Smooth muscle cell (in vitro differentiated cells): Measurements from ENCODE around the gene CHCHD6. TPM values are rescaled to one million over a fixed set of nuclear protein-coding genes. Genes with fewer than 3 reads are reported as not detected.

Experiments
- DNase-seq: peaks from one replicate; lab custom pipeline; 2025; ENCODE audit not compliant: unreplicated experiment; lab: John Stamatoyannopoulos, UW
- H2AFZ ChIP-seq: fragments of 200-600 bp; sonication (generic); 2 replicates; pipeline ENCODE4 v1.6.0; 2016; ENCODE audit warnings: antibody characterized with exemption, low read depth, mild to moderate bottlenecking
- H3F3A ChIP-seq: fragments of 200-600 bp; sonication (generic); 2 replicates; pipeline ENCODE4 v1.6.0; 2017; ENCODE audit warnings: antibody characterized with exemption, low read depth
- H3K27ac ChIP-seq: fragments of 200-600 bp; sonication (generic); 2 replicates; pipeline ENCODE4 v1.5.1; 2016; ENCODE audit warnings: low read depth, mild to moderate bottlenecking
- H3K27me3 ChIP-seq: fragments of 200-600 bp; sonication (generic); 2 replicates; pipeline ENCODE4 v1.6.1; 2016; ENCODE audit warnings: low read depth, mild to moderate bottlenecking
- H3K36me3 ChIP-seq: fragments of 200-600 bp; sonication (generic); 2 replicates; pipeline ENCODE4 v1.5.1; 2016; ENCODE audit warnings: low read depth
- H3K4me1 ChIP-seq: fragments of 200-600 bp; sonication (generic); 2 replicates; pipeline ENCODE4 v1.5.1; 2016; ENCODE audit warnings: low read depth
- H3K4me2 ChIP-seq: fragments of 200-600 bp; sonication (generic); 2 replicates; pipeline ENCODE4 v1.6.0; 2016; ENCODE audit warnings: mild to moderate bottlenecking
- H3K4me3 ChIP-seq: fragments of 200-600 bp; sonication (generic); 2 replicates; pipeline ENCODE4 v1.5.1; 2016; ENCODE audit warnings: mild to moderate bottlenecking
- H3K79me2 ChIP-seq: fragments of 200-600 bp; sonication (generic); 2 replicates; pipeline ENCODE4 v1.6.0; 2016; ENCODE audit warnings: low read depth, mild to moderate bottlenecking
- H3K9ac ChIP-seq: fragments of 200-600 bp; sonication (generic); 2 replicates; pipeline ENCODE4 v1.6.0; 2016; ENCODE audit warnings: low read depth
- H3K9me3 ChIP-seq: fragments of 200-600 bp; sonication (generic); replicated peaks from 2 replicates; pipeline ENCODE4 v1.5.1; 2016; ENCODE audit warnings: low read depth
- H4K20me1 ChIP-seq: fragments of 200-600 bp; sonication (generic); 2 replicates; pipeline ENCODE4 v1.6.0; 2016; ENCODE audit warnings: low read depth
- CTCF ChIP-seq: fragments of 200-600 bp; sonication (generic); IDR thresholded peaks from 2 replicates; pipeline ENCODE4 v1.5.1; 2017; ENCODE audit warnings: borderline replicate concordance, mild to moderate bottlenecking, antibody characterized with exemption; ENCODE audit not compliant: insufficient read depth, poor library complexity, severe bottlenecking
- WGBS: methylation state at CpG from one replicate; pipeline ENCODE4 v1.1.7; 2016; ENCODE audit warnings: low lambda C conversion rate; 5-methylcytosine and 5-hydroxymethylcytosine counted together
- polyA plus RNA-seq: library from polyadenylated mRNA; unstranded; fragments of >200 nt; fragmentation: Nextera tagmentation; extraction: Ambion mirVana; gene quantifications from 2 replicates; pipeline ENCODE4 v1.2.1, GENCODE V29; 2016
- total RNA-seq: library from RNA; depleted of rRNA; stranded (reverse); fragments of >200 nt; gene quantifications from 2 replicates; pipeline ENCODE4 v1.2.3, GENCODE V29; 2014

Gene CHCHD6
- total and polyA plus RNA-seq, 2 experiments from 2014 or later: 6.7 to 27.2 TPM

GRCh38 chr3:126970101-126970500 lies 266.1 kb downstream of the CHCHD6 start:
- DNase-seq: no peak
- H3K36me3 ChIP-seq: no peaks in the 10 kb centered on the region
- H3F3A ChIP-seq: no peaks in the 10 kb centered on the region
- no peaks in the 10 kb centered on the region for H3K27me3 ChIP-seq
- H3K79me2 ChIP-seq: no peaks in the 10 kb centered on the region
- peak overlapping the region; percentile 69 for H3K4me2 ChIP-seq
- WGBS: 76% methylated on average over 5 of the region's 5 CpGs
- no peak overlapping the region for H3K4me3 ChIP-seq
- peak overlapping the region; percentile 44 for H3K27ac ChIP-seq
- no peak overlapping the region for H2AFZ ChIP-seq
- no peak overlapping the region for H3K9ac ChIP-seq
- no peaks in the 10 kb centered on the region for H4K20me1 ChIP-seq
- peaks cover 14% of the 10 kb centered on the region for H3K4me1 ChIP-seq
- peaks cover 5% of the 10 kb centered on the region for H3K9me3 ChIP-seq
- no peak for TF ChIP-seq CTCF

- WGBS: 94% methylated on average over 5 of the region's 5 CpGs
- Histone ChIP-seq H3K4me2 (no peak overlapping the region), H2AFZ (no peak overlapping the region), H3K79me2 (no peaks in the 10 kb centered on the region), H3K27me3 (no peaks in the 10 kb centered on the region), H3K36me3 (no peaks in the 10 kb centered on the region), H3K9me3 (peaks cover 5% of the 10 kb centered on the region), H3F3A (no peaks in the 10 kb centered on the region), H3K27ac (no peak overlapping the region), H3K4me1 (peaks cover 14% of the 10 kb centered on the region), H3K4me3 (no peak overlapping the region), H3K9ac (no peak overlapping the region), H4K20me1 (no peaks in the 10 kb centered on the region)
- no peak for TF ChIP-seq CTCF
- DNase-seq: no peak
Observed at GRCh38 chr3:126970921-126971320, 266.9 kb downstream of the CHCHD6 start.

GRCh38 chr3:126971891-126972351 lies 267.9 kb downstream of the CHCHD6 start:
- H2AFZ ChIP-seq: no peak overlapping the region
- H3K4me1 ChIP-seq: peaks cover 14% of the 10 kb centered on the region
- no peak overlapping the region for H3K4me3 ChIP-seq
- H3K4me2 ChIP-seq: no peak overlapping the region
- TF ChIP-seq CTCF: no peak
- H3K36me3 ChIP-seq: no peaks in the 10 kb centered on the region
- H3K9me3 ChIP-seq: peaks cover 5% of the 10 kb centered on the region
- H3K27me3 ChIP-seq: no peaks in the 10 kb centered on the region
- no peaks in the 10 kb centered on the region for H4K20me1 ChIP-seq
- no peak for DNase-seq
- WGBS: 51% methylated on average over 10 of the region's 13 CpGs
- H3K27ac ChIP-seq: no peak overlapping the region
- H3F3A ChIP-seq: no peaks in the 10 kb centered on the region
- H3K9ac ChIP-seq: no peak overlapping the region
- no peaks in the 10 kb centered on the region for H3K79me2 ChIP-seq

GRCh38 chr3:126972866-126973265 lies 268.8 kb downstream of the CHCHD6 start:
- Histone ChIP-seq H4K20me1 (no peaks in the 10 kb centered on the region), H3K4me3 (no peak overlapping the region), H3K9ac (no peak overlapping the region), H3K4me1 (peaks cover 14% of the 10 kb centered on the region), H3K36me3 (no peaks in the 10 kb centered on the region), H3K27me3 (no peaks in the 10 kb centered on the region), H2AFZ (no peak overlapping the region), H3K9me3 (peaks cover 5% of the 10 kb centered on the region), H3F3A (no peaks in the 10 kb centered on the region), H3K79me2 (no peaks in the 10 kb centered on the region), H3K27ac (no peak overlapping the region), H3K4me2 (no peak overlapping the region)
- DNase-seq: no peak
- 91% methylated on average over 5 of the region's 5 CpGs for WGBS
- no peak for TF ChIP-seq CTCF
